ENCODE data around the gene ACOX3. TPM values are rescaled to one million over a fixed set of nuclear protein-coding genes. Genes with fewer than 3 reads are reported as not detected.

The ACOX3 gene
- 8.9 to 10.2 TPM (median 9.9 TPM) in 5 replicates for total RNA-seq (2022; extraction: Qiagen RNA extraction)

GRCh38 chr4:8440492-8441311, at the start of gene ACOX3, which contains the start of gene TRMT44:
TSS of gene ACOX3 (minus strand) at chr4:8440723. CDS start at chr4:8416521, 24,202 bp downstream.
TSS of gene TRMT44 (plus strand) at chr4:8440777. CDS start at chr4:8440823, 46 bp downstream.

Other genes starting within 250 kb of the ACOX3 start
- gene SH3TC1, start 241.4 kb downstream of the ACOX3 start, total RNA-seq (2022; extraction: Qiagen RNA extraction): 20.0 to 30.1 TPM (median 24.8 TPM) in 5 replicates
- gene HTRA3, start 171.0 kb downstream of the ACOX3 start, total RNA-seq (2022; extraction: Qiagen RNA extraction): 14.9 to 21.5 TPM (median 19.4 TPM) in 5 replicates
- gene TRMT44, start 54 bp upstream of the ACOX3 start, total RNA-seq (2022; extraction: Qiagen RNA extraction): 5.4 to 6.8 TPM (median 6.2 TPM) in 5 replicates
- 0.09 TPM in 1 of 5 replicates, not detected in the others for gene GPR78, start 139.7 kb upstream of the ACOX3 start, total RNA-seq (2022; extraction: Qiagen RNA extraction)
- gene CPZ, start 152.0 kb upstream of the ACOX3 start, total RNA-seq (2022; extraction: Qiagen RNA extraction): 0.11 to 0.40 TPM (median 0.26 TPM) in 5 replicates